Measurements from ENCODE around the gene BUB3. TPM values are rescaled to one million over a fixed set of nuclear protein-coding genes. Genes with fewer than 3 reads are reported as not detected.

The BUB3 gene
- polyA plus RNA-seq, 2 of the 4 experiments (the other 2 are of a cell fraction), result 216 to 229 TPM

GRCh38 chr10:123141791-123142700, 12.2 kb upstream of the BUB3 start:
- ChIA-PET POLR2A (no interaction called here), CTCF (interaction anchor here (0.9 to 4.2 kb wide), 6 partner anchors 8 to 238 kb away, joined by 3 to 38 read pairs (median 7); no protein-coding TSS in a partner anchor)
- Histone ChIP-seq H3K27ac (no peak overlapping the region), H3K9me3 (no peaks in the 10 kb centered on the region), H3K4me3 (no peak overlapping the region), H3K4me1 (0 out of 3 replicates have a peak, but pooled peaks cover 15% of the 10 kb centered on the region), H3K4me2 (no peak overlapping the region)
- ATAC-seq (no peak), FAIRE-seq (no peak), DNase-seq (ENCODE audit: low read depth in 1 of 2, low spot score in 1 of 2) (no peak)
- 74% methylated on average over 34 of the region's 38 CpGs for WGBS (ENCODE audit: missing lambda C conversion rate)
- TF ChIP-seq, protein P1, sequence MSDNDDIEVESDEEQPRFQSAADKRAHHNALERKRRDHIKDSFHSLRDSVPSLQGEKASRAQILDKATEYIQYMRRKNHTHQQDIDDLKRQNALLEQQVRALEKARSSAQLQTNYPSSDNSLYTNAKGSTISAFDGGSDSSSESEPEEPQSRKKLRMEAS (IDR thresholded peaks at IDR 0.05), result no peak
- no peak for TF ChIP-seq CEBPB (IDR thresholded peaks at IDR 0.05)
- TF ChIP-seq MYC (IDR thresholded peaks at IDR 0.05; ENCODE audit: borderline replicate concordance, low read length), result no peak
- TF ChIP-seq HEYL (CRISPR knock-in tag; IDR thresholded peaks at IDR 0.05), result no peak
- TF ChIP-seq HMGXB4 (CRISPR knock-in tag; IDR thresholded peaks at IDR 0.05; ENCODE audit: borderline replicate concordance), result no peak
- TF ChIP-seq ZC3H11A (IDR thresholded peaks at IDR 0.05), result no peak
- TF ChIP-seq MAFK (IDR thresholded peaks at IDR 0.05; ENCODE audit: partially characterized antibody), result no peak
- no peak for TF ChIP-seq CTCF (IDR thresholded peaks at IDR 0.05)
- no peak for TF ChIP-seq HOXB5 (CRISPR knock-in tag; IDR thresholded peaks at IDR 0.05)
- no peak for TF ChIP-seq FOSL2 (IDR thresholded peaks at IDR 0.05)
- no peak for TF ChIP-seq FOSL2 (CRISPR knock-in tag; IDR thresholded peaks at IDR 0.05)
- TF ChIP-seq RARB (CRISPR knock-in tag; IDR thresholded peaks at IDR 0.05), result no peak

DNA sequence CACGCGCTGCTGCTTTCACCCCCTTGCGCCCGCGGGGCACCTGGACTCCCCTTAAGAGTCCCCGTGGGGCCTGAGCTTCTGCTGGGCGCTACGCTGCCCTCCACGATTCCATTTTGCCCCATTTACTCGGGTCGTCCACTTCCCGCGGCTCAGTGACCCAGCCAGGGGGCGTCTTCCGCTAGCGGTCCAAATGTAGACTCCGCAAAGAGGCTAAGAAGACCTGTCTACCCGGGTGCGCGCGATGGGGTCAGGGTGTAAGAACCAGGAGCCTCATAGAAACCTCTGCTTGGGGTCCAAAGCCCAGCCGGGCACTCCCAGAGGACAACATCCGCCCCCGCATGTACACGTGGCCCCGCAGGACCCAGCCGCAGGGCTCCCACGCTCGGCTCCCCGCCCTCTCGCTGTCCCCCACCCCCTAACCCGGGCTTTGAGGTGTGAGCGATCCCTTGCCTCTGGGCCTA, 11.5 kb upstream of the BUB3 start:
- Histone ChIP-seq H3K9me3 (no peaks in the 10 kb centered on the region), H3K27ac (no peak overlapping the region), H3K4me1 (peaks cover 15% of the 10 kb centered on the region; the same call in 2 of the 3 replicates), H3K4me2 (no peak overlapping the region), H3K4me3 (no peak overlapping the region)
- no peak for TF ChIP-seq SREBF2 (IDR thresholded peaks at IDR 0.05)
- no peak for TF ChIP-seq JUNB (IDR thresholded peaks at IDR 0.05)
- TF ChIP-seq KDM5A (IDR thresholded peaks at IDR 0.05), result no peak
- no peak for TF ChIP-seq TP53 (CRISPR knock-in tag; IDR thresholded peaks at IDR 0.05)
- TF ChIP-seq, protein P2, sequence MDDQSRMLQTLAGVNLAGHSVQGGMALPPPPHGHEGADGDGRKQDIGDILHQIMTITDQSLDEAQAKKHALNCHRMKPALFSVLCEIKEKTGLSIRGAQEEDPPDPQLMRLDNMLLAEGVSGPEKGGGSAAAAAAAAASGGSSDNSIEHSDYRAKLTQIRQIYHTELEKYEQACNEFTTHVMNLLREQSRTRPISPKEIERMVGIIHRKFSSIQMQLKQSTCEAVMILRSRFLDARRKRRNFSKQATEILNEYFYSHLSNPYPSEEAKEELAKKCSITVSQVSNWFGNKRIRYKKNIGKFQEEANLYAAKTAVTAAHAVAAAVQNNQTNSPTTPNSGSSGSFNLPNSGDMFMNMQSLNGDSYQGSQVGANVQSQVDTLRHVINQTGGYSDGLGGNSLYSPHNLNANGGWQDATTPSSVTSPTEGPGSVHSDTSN (IDR thresholded peaks at IDR 0.05), result no peak
- TF ChIP-seq HMGXB4 (CRISPR knock-in tag; IDR thresholded peaks at IDR 0.05; ENCODE audit: borderline replicate concordance), result no peak
- no peak for TF ChIP-seq HOXB13 (CRISPR knock-in tag; IDR thresholded peaks at IDR 0.05; ENCODE audit: low read depth)
- TF ChIP-seq, protein P1 (IDR thresholded peaks at IDR 0.05), result no peak
- no peak for TF ChIP-seq CBX8 (IDR thresholded peaks at IDR 0.05)
- no peak for TF ChIP-seq MAZ (IDR thresholded peaks at IDR 0.05; ENCODE audit: borderline replicate concordance, low read depth, low read length)
- DNase-seq (ENCODE audit: low read depth in 1 of 2, low spot score in 1 of 2), result no peak
- POLR2A ChIA-PET, result no interaction called here
- ATAC-seq, result no peak
- CTCF ChIA-PET, result interaction anchor here (4.2 kb wide), 1 partner anchor 237 kb away, joined by 41 read pairs; no protein-coding TSS in a partner anchor
- no peak for FAIRE-seq
- WGBS (ENCODE audit: missing lambda C conversion rate), result 53% methylated on average over 14 of the region's 33 CpGs
